Measurements from ENCODE around the gene TMEM61. TPM values are rescaled to one million over a fixed set of nuclear protein-coding genes. Genes with fewer than 3 reads are reported as not detected.

TMEM61 gene
- total RNA-seq, 4 donors from 2014 or later: not detected

DNA sequence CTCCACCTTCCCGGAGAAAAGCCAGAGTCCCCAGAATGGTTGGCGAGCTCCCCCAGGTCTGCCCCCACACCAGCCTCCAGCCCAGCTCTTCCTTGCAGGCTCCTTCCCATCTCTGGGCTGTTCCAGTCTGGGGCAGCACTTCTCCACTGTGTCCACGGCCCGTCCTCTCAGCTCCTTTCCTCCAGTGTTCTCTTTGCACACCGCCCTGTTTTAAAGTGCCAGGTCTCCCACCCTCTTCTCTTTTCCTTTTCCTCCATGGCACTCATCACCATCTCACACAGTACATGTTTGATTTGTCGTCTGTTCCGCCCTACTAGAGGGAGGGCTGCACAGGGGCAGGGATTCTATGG lies 52.8 kb downstream of the TMEM61 start:
- TF ChIP-seq, protein P1, sequence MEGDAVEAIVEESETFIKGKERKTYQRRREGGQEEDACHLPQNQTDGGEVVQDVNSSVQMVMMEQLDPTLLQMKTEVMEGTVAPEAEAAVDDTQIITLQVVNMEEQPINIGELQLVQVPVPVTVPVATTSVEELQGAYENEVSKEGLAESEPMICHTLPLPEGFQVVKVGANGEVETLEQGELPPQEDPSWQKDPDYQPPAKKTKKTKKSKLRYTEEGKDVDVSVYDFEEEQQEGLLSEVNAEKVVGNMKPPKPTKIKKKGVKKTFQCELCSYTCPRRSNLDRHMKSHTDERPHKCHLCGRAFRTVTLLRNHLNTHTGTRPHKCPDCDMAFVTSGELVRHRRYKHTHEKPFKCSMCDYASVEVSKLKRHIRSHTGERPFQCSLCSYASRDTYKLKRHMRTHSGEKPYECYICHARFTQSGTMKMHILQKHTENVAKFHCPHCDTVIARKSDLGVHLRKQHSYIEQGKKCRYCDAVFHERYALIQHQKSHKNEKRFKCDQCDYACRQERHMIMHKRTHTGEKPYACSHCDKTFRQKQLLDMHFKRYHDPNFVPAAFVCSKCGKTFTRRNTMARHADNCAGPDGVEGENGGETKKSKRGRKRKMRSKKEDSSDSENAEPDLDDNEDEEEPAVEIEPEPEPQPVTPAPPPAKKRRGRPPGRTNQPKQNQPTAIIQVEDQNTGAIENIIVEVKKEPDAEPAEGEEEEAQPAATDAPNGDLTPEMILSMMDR (IDR thresholded peaks at IDR 0.05; ENCODE audit: low read depth): no peak

- TF ChIP-seq, protein P1 (IDR thresholded peaks at IDR 0.05; ENCODE audit: low read depth): no peak
Measured at GRCh38 chr1:55034476-55035133, 54.2 kb downstream of the TMEM61 start.

DNA sequence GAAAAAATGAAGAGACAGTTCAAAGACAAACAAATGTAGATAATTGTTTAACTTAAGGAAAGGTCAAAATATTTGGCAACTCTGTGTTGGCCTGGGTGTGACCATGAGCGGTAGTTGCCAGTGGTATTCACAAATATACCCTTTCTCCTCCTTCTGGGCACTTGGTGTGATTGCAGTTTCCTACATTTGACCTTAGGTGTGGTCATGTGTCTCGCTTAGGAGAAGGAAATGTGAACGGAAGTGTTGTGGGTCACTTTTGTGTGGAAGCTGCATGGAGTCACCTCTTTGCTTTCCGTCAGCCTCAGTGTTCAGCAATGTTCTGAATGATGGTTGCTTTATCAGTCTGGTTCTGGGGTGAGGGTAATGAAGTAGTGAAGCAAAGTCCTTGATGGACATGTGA lies 55.5 kb downstream of the TMEM61 start:
- TF ChIP-seq, protein P1 (IDR thresholded peaks at IDR 0.05; ENCODE audit: low read depth): no peak

DNA sequence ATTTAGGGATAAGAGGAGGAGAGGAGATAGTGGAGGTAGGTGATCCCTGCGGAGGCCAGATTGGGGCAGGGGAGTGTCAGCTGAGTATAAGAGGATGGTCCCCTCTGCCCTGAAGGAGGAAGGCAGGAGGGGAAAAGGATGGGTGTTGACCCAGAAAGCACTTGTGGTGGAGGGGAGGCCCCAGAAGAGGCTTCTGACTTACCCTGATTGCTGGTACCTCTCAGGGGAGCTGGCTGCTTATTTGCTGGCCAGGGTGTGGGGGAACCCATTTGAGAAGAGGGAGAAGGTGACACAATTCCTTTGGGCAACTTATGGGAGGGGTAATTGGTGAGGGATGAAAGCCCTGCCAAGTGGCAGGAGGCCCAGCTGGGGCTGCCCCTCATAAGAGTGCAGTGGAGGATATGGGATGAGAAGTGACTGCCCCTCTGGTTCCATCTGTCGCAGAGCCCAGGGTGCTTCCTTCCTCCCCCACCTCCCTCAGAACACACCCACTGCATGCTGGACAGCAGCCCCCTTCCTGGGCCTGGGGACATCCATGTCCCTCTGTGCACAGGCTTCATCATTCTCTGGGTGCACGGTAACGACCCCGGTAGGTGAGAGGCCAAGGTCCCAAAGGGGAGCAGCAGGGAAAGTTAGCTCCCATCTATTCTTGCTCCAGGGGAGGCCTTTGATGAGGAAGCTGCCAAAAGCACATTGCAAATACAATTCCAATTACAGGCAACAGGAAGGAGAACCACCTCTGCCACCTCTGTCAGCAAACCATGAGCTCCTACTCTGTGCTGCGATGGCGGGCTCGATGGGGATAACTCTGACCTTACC lies 57.5 kb downstream of the TMEM61 start:
- TF ChIP-seq, protein P1 (IDR thresholded peaks at IDR 0.05; ENCODE audit: low read depth): no peak

GRCh38 chr1:55038552-55038838 lies 58.1 kb downstream of the TMEM61 start:
- TF ChIP-seq, protein P1 (IDR thresholded peaks at IDR 0.05; ENCODE audit: low read depth): no peak

DNA sequence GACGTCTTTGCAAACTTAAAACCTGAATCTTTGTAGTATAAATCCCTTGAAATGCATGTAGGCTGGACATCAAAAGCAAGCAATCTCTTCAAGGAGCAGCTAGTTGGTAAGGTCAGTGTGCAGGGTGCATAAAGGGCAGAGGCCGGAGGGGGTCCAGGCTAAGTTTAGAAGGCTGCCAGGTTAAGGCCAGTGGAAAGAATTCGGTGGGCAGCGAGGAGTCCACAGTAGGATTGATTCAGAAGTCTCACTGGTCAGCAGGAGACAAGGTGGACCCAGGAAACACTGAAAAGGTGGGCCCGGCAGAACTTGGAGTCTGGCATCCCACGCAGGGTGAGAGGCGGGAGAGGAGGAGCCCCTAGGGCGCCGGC lies 58.5 kb downstream of the TMEM61 start:
- TF ChIP-seq, protein P1 (IDR thresholded peaks at IDR 0.05; ENCODE audit: low read depth): no peak

DNA sequence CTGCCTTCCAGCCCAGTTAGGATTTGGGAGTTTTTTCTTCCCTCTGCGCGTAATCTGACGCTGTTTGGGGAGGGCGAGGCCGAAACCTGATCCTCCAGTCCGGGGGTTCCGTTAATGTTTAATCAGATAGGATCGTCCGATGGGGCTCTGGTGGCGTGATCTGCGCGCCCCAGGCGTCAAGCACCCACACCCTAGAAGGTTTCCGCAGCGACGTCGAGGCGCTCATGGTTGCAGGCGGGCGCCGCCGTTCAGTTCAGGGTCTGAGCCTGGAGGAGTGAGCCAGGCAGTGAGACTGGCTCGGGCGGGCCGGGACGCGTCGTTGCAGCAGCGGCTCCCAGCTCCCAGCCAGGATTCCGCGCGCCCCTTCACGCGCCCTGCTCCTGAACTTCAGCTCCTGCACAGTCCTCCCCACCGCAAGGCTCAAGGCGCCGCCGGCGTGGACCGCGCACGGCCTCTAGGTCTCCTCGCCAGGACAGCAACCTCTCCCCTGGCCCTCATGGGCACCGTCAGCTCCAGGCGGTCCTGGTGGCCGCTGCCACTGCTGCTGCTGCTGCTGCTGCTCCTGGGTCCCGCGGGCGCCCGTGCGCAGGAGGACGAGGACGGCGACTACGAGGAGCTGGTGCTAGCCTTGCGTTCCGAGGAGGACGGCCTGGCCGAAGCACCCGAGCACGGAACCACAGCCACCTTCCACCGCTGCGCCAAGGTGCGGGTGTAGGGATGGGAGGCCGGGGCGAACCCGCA lies 59.1 kb downstream of the TMEM61 start, which contains the start of gene PCSK9:
PCSK9 (plus strand) TSS at position 207 of the 741 bp plus-strand sequence; CDS start at position 497, 290 bp downstream.
- TF ChIP-seq, protein P1 (IDR thresholded peaks at IDR 0.05; ENCODE audit: low read depth): no peak

Measured in subcutaneous adipose tissue (tissue), 4 donors.